GM19351 (cell line): Measurements from ENCODE around the gene PLA2G4A.
A peak's percentile ranks its signal among the peaks of the same experiment; 100 is the strongest.

Experiments used
- ATAC-seq: cut with Tn5 transposase; IDR thresholded peaks from one replicate; pipeline ENCODE4 v1.9.1; 2021; ENCODE audit warnings: mild to moderate bottlenecking, moderate library complexity; ENCODE audit not compliant: unreplicated experiment

PLA2G4A gene

DNA sequence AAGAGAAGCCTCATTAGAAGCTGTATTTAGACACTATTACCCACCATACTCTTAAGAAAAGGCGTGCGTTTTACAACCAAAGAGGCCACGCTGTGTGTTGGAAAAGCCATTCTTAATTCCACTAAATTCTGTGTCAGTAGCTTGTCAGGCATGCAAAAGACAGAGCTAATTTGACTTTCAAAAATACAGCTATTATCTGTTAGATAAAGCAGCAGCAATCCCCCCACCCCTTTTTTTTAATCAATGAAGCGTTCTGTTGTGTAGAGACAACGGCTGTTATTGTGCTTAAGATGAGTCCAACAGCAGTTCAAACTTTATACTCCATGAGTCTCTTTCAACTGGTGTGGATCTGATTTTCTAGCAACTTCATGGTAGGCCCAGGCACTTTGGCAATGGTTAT, 43.5 kb downstream of the PLA2G4A start:
- no peak for ATAC-seq

- no peak for ATAC-seq
Observed at GRCh38 chr1:186873687-186874086, 44.9 kb downstream of the PLA2G4A start.

GRCh38 chr1:186875896-186876835, 47.4 kb downstream of the PLA2G4A start:
- ATAC-seq: no peak

GRCh38 chr1:186878356-186878755, 49.6 kb downstream of the PLA2G4A start:
- no peak for ATAC-seq

DNA sequence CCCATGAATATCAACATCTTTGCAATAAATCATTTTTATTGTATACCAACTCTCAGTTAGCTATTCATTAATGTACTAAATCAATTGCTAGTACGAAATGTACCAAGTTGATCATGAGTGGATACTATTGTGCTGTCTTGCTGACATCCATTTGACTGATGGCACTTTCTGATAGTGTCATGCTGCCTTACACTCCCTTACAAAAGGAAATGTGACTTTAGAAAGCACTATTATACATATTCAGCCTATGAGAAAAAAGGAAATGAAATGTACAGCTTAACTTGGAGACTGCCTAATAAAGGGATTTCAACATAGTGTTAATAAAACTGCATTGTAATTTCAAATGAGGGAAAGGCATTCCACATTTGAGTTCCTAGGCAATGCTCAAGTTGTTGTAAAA, 52.2 kb downstream of the PLA2G4A start:
- no peak for ATAC-seq

DNA sequence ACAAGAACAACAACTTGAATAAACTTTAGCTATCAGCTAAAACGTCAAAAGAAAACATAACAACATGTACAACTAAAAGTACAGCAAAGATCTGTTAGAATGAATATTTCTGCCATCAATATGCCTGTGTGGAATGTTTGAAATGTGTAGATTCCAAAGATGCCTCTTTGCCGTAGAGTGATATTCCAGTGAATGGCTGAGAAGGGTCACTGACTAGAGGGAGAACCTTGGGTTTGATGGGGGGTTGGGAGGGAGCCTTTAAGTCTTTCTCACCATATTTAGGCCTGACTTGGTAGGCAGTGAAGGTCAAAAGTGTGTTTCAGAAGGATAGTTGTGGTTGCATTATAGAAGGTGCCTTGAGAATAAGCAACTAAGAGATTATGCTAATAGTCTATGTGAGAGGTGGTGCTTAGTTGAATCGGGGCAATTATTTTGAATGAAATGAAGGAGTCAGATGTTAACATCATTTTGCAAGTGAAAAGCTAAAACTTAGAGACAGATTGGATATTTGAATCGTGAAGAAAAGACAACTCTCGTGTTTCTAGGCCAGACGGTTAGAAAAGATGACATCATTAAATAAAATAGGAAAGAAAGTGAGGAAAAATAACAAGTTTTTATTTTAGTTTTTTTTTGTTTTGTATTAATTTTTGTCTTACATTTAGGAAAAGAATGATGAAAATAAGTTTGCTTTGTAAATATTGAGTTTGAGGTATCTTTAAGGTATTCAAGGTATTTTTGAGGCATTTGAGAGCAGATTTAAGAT, 53.8 kb downstream of the PLA2G4A start:
- no peak for ATAC-seq

GRCh38 chr1:186884251-186884650, 55.5 kb downstream of the PLA2G4A start:
- ATAC-seq: no peak

- no peak for ATAC-seq
Observed at GRCh38 chr1:186887203-186887602, 58.5 kb downstream of the PLA2G4A start.

DNA sequence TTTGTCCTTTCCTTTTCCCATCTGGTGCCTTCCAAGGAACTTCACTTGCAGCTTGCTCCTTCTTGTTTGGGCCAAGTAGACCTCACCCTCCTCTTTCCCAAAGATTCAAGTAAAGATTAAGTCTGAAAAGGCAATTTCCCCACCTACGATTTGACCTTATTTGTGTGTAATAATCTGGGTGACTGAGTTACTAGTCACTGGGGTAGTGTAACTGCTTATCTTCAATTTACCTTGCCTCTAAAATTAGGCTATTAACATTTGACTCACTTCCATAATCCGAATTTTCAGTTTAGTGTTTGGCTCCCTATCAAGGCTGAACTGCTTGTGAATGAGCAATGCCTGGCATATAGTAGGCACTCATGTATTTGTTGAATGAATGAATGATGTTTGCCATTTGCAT, 59.6 kb downstream of the PLA2G4A start:
- ATAC-seq: no peak

GRCh38 chr1:186892936-186893335, 64.2 kb downstream of the PLA2G4A start:
- no peak for ATAC-seq

DNA sequence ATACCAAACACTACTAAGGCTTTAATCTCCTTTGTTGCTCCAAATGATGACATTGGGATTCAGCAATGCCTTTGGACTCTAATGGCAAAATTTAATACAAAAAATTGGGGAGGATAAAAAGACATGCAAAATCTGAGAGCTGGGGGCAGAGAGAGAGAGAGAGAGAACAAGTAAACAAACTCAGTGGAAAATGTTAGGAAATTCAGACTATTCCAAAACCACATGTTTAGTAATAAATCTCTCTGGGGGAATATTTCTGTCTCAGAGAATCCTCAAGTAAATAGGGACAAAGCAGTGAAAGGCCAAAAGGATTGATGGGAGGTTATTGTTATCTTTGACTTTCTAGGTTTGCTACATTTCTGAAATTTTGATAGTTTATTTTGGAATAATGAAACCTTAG, 65.7 kb downstream of the PLA2G4A start:
- ATAC-seq: no peak

DNA sequence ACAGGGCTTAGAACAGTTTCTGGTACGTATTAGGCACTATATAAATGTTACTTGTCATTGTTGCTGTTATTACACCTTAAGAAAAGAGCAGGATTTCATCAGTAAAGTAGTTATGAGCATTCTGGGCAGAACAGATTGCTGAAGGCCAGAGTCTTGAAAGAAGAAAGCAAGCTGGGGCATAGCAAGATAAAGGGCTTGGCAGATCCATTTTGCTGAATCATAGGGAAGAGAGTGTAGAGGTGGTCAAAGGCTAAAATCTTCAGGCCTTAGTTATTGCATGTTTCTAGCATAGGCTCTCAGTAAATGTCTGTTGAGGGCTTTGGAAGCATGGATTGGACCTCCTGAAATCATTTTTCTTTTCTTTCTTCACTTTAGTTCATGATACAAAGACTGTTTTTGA, 67.5 kb downstream of the PLA2G4A start:
- ATAC-seq: no peak

DNA sequence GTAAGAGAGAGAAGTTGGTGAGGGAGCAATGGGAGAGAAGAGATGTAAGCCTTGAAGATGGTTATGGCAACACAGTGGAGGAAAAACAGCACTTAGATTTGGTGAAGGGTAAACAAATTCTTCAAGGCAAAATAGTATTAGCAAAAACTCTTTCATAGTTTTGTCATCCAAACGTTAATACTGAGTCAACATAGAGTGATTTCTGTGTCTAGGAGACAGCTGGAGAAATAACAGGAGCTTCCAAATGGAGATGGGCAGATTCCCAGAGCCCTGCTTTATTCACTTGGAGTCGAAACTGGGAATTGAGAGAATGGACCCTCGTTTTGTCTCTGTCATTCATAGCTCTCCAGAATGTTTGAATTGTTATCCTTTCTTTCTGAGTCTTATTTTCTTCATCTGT, 68.3 kb downstream of the PLA2G4A start:
- ATAC-seq: no peak

GRCh38 chr1:186899577-186899976, 70.8 kb downstream of the PLA2G4A start:
- peak; percentile 95 for ATAC-seq

GRCh38 chr1:186899977-186900376, 71.2 kb downstream of the PLA2G4A start:
- no peak for ATAC-seq

GRCh38 chr1:186900539-186901237, 71.9 kb downstream of the PLA2G4A start:
- no peak for ATAC-seq

DNA sequence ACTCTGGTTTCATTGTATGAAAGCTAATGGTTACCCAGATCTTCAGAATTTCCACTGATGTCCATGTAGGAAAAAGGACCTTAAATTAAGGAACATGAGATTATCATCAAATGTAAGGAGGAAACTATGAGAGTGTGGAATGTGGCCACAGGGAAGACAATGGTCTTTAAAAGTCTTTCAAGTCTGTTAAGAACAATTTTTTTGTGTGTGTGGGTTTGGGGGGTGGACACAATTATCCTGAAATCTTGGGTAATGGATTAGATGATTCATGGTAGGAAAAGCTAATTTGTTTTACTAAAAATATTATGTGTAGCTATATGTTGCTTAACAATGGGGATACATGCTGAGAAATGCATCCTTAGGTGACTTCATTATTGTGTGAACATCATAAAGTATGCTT, 72.9 kb downstream of the PLA2G4A start:
- no peak for ATAC-seq

GRCh38 chr1:186903374-186904136, 74.8 kb downstream of the PLA2G4A start:
- no peak for ATAC-seq

DNA sequence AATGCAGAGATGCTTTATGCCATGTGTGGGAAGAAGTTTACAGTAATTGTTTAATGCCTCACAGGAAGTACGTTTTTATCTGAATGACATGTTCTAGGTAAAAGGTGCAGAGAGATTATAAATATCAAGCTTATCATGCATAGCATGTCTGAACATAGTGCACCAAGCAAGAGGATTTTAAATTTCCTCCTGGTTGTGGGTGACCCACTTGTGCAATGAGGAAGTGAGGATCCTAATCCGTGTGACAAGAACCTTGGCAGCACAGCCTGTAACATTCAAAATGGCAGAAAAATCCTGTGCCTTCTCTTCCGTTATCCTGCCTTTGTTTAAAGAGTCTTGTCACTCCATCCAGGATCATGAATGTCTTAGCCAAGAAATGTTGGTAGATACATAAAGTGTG, 75.6 kb downstream of the PLA2G4A start:
- no peak for ATAC-seq

- ATAC-seq: no peak
Observed at GRCh38 chr1:186905561-186905960, 76.8 kb downstream of the PLA2G4A start.

GRCh38 chr1:186915555-186915954, 86.8 kb downstream of the PLA2G4A start:
- no peak for ATAC-seq
